Glomerular endothelial cell (primary cell): Measurements from ENCODE around the gene METRNL. TPM values are rescaled to one million over a fixed set of nuclear protein-coding genes. Genes with fewer than 3 reads are reported as not detected.
"Not testable (repeated sequence)": the region's sequence is repeated elsewhere in the genome, so short reads cannot be mapped to it uniquely, and the experiment has no call there.

Source experiments
- DNase-seq: peaks from one replicate; pipeline ENCODE4 v3.0.0-alpha.2; 2011; ENCODE audit warnings: low read depth, low spot score; ENCODE audit errors: extremely low read depth
- total RNA-seq: library from RNA; depleted of rRNA; stranded (reverse); fragments of >200 nt; gene quantifications from 2 replicates; pipeline ENCODE4 v1.2.3, GENCODE V29; 2015

METRNL gene
- total RNA-seq, 1 donor from 2014 or later, result 54.4 TPM

DNA sequence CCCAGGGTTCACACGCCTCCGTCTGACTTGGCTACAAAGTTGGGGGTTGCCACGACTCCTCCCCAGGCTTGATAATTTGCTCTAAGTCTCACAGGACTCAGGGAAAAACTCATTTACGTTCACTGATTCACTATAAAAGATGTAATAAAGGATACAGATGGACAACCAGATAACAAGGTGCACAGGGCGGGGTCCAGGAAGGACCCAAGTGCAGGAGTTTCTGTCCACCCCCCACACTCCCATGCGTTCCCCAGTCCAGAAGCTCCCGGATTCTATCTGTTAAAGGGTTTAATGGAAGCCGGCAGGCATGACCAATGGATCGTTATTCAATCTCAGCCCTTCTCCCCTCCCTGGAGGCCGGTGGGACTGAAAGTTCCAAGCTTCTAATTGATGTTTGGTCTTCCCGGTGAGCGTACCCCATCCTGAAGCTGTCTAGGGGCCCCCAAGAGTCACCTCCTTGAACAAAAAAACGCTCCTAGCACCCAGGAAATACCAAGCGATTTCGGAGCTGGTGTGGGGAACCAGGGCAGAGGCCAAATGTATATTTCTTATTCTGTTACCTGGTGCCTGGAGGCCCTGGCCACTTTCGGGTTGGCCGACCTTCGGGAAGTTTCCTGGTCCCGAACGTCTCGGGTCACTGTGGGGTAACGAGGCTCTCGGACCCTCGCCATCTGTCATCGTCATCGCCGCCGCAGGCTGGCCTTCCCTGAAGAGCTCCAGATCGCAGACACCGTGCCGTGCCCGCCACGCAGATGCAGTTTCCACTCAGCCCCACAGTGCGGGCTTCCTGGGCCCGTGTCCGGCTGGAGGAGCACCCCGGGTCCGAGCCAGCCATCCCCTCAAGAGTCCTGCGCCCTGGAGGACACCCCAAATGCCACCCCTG, 13.5 kb upstream of the METRNL start:
- no peak for DNase-seq

DNA sequence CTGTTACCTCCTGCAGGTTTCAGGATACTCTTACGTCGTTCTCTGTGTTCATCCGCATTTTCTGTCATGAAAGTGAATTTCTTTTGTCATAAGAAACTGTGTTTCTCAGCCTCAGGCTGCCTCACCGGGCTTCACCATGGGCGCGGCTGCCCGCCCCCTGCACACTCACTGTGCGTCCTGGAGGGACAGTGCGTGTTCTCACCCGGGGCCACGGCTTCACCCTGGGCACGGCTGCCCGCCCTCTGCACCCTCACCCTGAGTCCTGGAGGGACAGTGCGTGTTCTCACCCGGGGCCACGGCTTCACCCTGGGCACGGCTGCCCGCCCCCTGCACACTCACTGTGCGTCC, 12.9 kb upstream of the METRNL start:
- not testable (repeated sequence) for DNase-seq

GRCh38 chr17:83067071-83067717, 12.2 kb upstream of the METRNL start:
- no peak for DNase-seq

GRCh38 chr17:83067718-83068261, 11.6 kb upstream of the METRNL start:
- DNase-seq, result no peak

- no peak for DNase-seq
Measured at GRCh38 chr17:83068641-83069570, 10.5 kb upstream of the METRNL start.

DNA sequence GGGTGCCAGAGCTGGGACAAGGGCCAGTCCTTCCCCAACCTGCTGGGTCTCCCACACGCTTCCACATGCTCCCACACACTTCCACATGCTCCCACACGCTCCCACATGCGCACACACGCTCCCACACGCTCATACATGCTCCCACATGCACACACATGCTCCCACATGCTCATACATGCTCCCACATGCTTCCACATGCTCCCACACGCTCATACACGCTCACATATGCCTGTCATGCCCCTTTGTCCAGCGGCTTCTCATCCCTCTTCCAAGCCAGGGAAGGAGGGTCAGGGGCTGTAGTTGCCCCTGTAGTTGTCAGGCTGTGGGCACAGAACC, 9.9 kb upstream of the METRNL start:
- no peak for DNase-seq

- no peak for DNase-seq
Measured at GRCh38 chr17:83069931-83070742, 9.3 kb upstream of the METRNL start.

DNA sequence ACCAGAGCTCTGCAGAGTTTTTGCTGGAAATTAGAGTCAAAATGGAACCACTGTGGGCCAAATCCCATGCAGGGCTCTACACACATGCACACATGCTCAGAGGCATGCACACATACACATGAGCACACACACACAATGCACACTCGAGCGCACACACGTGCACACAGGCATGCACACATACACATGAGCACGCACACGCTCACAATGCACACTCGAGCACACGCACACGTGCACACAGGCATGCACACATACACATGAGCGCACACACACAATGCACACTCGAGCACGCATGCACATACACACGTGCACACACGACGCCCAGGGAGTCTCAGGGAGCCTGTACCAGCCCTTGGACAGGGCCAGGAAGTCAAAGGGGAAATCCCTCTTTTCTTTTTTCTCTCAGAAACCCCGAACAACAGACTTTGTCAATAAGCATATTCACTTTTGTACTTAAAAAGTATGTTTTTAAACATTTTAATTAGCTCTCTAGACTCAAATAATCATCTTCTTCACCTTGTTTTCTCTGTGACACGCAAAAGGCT, 8.5 kb upstream of the METRNL start:
- no peak for DNase-seq

GRCh38 chr17:83071365-83071764, 8.0 kb upstream of the METRNL start:
- DNase-seq, result no peak

DNA sequence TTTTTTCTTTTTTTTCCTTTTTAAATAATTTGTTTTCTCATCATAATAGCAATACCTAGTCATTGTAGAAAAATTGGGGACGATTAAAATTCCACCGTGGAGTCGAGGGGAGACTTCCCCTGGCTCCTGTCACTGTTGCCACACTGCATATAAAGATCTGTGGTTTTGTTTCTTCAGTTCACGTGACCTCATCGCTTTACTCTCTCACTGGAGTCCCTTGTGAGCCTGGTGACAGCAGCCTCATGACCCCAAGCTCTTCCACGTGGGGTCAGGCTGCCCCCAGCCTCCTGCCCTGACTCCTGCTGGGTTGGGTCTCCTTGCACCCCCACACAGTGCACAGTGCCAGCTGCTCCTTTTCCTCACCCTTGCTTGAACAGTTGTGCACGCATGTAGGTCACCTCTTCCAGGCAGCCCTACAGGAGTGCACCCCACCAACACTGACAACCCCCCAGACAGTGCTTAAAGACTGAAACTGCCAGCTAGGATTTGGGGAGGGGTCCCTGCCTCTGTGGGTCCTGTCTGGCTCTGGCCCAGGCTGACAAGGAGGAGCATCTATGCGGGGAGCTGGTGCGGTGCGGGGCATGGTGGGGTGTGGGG, 7.3 kb upstream of the METRNL start:
- no peak for DNase-seq

DNA sequence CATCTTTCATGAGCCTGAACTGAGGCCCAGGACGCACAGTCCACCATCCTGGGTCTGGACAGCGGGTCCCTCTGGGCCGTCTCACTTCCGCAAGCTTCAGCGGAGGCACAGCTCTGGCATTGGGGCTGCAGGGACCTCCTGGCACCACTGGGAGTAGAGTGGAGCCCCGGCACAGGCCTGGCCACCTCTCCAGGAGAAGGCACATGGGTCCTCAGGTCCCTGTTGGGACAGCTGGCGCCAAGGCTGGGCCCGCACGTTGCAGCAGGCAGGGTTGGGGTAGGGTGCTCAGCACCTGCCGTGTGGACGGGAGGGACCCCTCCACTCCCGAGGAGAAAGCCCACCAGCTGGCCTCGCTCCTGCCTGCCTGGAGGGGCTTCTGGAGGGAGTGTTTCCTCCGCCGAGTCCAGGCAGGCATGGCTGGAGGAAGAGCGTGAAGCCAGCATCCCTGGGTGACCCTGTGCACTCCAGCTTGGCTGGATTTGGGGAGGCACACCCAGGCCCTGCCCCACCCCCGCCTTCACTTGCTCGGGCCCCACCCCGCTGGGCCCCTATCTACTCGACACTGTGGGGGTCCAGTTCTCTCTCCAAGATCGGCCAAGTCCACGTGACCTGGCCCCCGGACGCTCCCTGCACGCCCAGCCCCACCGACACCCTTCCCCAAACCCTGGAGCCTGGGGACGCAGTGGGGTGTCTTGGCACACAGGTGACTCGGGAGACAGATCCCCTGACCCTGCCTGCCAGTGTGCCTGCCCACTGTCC, 6.6 kb upstream of the METRNL start:
- DNase-seq, result no peak

DNA sequence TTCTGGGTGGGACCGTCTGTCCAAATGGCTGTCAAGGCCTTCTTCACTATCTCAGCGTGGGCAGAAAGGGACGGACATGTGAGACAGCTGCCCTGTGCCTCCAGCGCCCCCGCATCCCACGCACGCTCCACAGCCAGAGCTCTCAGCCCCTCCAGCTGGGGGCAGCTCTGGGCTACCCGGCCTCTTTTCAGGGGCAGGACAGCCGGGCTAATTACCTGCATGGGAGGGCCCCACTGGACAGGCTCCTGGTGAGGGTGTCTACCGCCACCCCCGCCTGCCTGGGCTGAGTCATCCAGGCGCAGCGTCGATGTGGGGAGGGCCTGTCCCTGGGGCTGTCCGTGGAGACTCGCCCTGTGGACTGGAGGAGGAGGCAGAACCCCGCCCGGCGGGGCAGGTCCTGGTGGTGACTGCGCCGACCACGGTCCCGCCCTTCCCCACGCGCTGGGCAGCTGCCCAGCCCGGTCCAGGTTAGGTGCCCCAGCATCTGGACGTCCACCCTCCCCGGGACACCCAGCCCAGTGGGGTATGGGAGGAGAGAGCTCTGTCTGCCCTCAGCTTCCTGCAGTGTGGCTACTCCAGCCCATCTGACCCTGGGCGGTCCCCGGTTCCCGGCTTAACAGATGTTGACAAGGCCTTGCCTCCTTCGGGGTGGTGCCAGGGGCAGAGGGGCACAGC, 5.9 kb upstream of the METRNL start:
- no peak for DNase-seq

GRCh38 chr17:83074486-83075223, 4.8 kb upstream of the METRNL start:
- DNase-seq, result no peak

DNA sequence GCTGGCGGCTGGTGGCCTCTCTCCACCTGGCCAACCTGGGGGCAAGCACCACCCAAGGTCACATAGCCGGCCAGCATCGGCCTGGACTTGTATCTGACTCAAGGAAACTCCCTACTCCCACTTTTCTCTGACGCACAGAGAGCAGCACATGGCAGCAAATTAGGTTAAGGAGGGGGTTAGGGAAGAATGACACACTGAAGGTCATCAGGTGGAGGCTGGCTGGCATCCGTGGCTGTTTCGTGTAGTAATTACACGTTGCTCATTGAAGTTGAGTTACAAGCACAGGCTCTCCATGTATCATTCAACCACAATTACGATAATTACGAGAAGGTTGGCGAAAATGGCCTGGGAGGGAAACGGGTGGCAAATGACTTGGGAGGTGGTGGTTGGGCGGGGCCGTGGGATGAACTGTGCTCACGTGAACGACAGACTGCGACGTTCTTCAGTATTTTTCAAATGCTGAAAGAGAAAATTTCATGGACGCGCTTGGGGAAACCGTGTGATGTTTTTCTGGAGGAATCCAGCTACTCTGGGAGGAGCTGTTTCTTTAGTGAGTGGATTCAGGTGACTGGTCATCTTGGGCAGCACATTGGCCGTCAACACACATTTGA, 4.0 kb upstream of the METRNL start:
- no peak for DNase-seq

DNA sequence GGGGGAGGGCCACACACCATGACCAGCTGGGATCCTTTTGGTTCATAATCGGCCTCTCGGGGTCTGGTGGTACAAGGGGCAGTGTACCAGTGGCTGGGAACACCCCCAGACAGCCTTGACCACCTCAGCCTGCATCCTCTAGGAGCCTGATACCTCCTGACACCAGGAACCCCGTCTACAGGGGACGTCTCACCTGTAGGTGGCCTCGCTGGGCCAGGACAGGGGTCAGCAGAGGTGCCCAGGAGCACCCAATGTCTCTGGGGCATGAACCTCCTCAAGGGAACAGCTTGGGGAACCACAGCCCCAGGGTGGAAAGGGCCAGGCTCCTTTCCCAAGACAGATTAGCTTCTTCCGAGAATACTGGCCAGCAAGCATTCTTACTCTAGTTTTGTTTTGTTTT, 2.5 kb upstream of the METRNL start:
- DNase-seq, result no peak

DNA sequence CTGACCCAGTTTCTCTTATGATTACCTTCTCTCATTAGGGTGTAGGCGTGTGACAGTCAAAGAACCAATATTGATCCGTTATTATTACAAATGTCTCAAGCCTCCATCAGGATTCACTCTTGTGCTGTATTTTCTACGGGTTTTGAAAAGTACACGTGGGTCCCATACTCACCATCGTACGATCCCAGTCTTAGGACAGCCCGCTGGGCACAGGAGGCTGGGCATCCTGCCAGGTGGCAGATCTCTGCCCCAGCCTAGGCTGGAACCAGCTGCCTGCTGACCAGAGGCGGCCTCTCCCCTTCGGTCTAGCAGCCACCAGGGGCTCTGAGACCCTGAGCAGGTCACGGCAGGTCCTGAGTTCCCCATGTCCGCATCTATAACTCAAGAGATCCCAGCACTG, 2.0 kb upstream of the METRNL start:
- DNase-seq, result no peak

DNA sequence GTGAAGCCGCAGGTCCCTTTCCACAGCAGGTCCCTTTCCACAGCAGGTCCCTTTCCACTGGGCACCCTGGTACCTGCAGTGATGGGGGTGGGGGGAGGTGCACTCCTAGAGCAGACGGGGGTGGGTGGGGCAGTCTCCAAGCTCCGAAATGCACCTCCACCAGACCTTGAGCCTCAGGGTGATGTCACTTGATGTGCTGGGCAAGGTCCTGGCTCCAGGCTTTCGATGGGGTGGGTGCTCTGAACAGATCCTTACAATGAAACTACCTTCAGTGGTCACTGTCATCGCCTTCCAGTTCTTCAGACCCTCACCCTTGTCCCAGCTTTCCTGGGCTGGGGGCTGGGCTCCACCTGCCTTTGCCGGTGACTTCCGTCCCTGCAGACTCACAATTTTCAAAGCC, 1.5 kb upstream of the METRNL start:
- DNase-seq, result no peak
